HG03060 (cell line): ENCODE results near the gene TRIM31.
"Not testable (repeated sequence)": the region's sequence is repeated elsewhere in the genome, so short reads cannot be mapped to it uniquely, and the experiment has no call there.

ENCODE experiments used
- ATAC-seq: cut with Tn5 transposase; IDR thresholded peaks from one replicate; pipeline ENCODE4 v1.9.1; 2021; ENCODE audit warnings: low read depth, moderate number of reproducible peaks; ENCODE audit not compliant: unreplicated experiment

The TRIM31 gene

DNA sequence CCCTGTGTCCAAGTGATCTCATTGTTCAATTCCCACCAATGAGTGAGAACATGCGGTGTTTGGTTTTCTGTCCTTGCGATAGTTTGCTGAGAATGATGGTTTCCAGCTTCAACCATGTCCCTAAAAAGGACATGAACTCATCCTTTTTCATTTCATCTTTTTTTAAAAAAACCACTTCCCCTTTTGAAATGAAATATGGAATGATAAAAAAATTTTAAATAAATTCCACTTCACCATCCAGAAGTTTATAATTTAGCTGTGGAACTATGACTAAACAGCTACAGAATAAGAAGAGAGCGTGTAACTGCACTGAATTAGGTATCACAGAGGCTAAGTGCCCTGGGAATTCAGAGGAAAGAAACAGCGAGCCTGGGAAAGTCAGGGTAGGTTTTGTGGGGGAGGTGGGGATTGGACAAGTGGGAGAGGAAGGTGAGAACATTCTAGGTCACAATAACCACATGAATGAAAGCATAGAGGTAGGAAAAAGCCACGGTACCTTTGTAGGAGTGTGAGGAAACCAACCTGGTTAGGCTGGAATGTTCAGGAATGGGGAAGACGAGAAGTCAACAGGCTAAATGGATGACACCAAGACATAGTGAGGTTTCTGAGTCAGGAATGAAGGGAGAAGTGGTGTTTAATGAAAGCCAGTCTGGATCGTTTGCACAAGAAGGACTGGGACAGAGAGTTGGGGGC lies 37.1 kb upstream of the TRIM31 start:
- ATAC-seq, result no peak

DNA sequence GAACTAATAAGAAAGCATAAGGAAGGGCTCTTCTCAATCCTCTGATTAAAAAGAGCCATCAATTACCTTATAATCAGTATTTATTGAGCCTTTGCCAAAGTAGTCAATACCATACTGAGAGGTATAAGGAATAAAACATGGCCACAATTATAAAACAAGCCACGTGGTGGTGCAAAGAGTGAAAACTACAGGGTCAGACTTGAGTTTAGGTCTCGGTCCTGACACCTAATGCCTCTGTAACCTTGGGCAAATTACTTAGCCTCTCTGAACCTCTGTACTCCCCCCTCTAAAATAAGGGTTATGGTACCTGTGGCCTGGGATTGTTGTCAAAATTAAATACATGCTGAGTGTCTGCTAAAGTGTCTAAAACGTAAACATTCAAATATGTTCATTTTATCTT lies 36.3 kb upstream of the TRIM31 start:
- no peak for ATAC-seq

DNA sequence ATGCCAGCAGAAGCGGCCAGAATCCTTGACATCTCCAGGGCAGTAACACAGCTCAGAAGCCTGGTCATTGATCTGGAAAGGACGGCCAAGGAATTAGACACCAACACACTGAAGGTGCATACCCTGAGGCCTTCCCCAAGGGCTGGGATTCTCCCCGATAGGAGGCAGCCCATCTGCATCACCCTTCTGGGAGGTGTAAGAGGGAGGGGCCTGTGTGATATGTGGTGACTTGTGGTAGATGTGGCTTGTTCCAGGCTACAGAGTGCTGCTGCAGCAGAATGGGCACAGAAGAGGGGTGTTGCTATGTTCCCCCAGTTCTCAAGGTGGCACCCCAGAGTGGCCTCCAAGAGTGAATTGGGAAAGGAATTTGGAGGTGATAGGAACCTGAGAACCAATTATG lies 34.2 kb upstream of the TRIM31 start:
- no peak for ATAC-seq

DNA sequence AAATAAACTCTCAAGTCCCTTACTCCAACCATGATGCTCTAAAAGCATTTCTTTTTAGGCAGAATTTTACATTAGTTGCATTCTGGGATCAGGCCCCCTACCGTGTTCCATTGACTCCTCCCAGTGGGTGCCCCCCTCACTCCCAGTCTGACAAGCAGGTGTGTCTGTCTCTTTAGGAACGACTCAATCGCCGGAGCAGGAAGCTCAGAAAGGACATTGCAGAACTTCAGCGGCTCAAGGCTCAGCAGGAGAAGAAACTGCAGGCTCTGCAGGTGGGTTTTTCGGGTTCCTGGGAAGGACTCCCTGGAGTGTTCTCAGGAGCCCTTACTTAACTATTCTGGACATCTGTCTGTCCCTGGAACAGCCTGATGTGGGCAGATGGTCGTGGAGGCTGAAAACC lies 32.9 kb upstream of the TRIM31 start:
- ATAC-seq, result no peak

DNA sequence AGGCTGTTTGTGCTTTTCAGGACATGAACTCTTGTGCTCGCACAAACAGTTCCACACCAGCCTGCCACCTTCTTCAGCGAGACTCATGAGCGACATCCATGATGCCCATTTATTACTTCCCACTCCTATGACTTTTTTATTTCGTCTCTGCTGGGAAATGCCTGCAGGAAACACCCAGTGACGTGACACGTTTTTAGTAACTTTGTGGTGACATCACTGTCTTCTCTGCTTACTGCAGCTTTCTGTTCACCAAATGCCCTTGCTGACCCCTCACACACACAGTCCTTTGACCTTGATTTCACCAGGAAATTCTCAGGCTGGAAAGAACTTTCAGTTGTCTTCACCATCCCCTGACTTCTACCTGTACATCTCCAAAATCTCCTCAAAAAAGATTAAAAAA lies 31.9 kb upstream of the TRIM31 start:
- ATAC-seq, result no peak

- ATAC-seq, result no peak
These were observed 30.9 kb upstream of the TRIM31 start for GRCh38 chr6:30143780-30144179.

DNA sequence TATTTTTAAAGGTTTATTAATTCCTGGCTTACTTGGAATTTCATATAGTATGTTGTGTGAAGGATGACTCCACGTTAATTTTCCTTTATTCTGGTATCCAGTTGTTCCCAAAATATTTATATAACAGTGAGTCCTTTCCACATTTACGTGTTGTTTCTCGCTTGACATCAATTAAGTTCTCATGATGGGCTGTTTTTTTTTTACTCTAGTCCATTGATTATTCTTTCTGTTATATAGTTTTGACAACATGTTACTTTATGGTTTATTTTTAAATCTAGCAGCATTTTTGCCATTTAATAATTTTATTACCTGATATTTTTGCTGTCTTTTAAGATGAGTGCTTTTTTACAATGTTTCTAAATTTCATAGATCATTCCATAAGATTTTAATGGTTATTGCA lies 29.8 kb upstream of the TRIM31 start:
- no peak for ATAC-seq

GRCh38 chr6:30140240-30140639 lies 27.4 kb upstream of the TRIM31 start:
- not testable (repeated sequence) for ATAC-seq

DNA sequence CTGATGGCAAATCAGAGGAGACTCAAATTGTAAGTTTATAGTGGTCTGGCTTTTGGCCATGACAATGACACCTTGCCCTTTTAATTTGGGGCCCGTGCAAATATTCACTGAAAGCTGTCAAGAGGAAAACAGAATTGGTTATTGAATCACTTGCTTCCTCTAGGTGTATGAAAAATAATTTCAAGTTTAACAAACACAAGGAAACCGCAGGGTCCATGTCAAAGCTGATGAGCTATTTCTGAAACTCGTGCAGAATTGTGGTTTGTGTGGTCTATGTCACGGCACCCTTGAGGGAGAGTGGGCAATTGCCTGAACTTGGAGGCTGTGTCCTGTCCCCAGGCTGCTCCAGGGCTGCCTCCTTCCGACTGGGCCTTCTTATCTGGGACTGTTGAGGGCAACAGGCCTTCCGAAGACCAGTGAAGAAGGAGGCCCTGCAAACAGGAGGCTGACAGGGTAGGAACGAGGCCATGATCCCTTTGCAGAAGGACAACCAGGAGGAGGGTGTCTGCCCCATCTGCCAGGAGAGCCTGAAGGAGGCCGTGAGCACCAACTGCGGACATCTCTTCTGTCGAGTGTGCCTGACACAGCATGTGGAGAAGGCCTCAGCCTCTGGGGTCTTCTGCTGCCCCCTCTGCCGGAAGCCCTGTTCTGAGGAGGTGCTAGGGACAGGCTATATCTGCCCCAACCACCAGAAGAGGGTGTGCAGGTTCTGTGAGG lies 23.8 kb upstream of the TRIM31 start:
- no peak for ATAC-seq

DNA sequence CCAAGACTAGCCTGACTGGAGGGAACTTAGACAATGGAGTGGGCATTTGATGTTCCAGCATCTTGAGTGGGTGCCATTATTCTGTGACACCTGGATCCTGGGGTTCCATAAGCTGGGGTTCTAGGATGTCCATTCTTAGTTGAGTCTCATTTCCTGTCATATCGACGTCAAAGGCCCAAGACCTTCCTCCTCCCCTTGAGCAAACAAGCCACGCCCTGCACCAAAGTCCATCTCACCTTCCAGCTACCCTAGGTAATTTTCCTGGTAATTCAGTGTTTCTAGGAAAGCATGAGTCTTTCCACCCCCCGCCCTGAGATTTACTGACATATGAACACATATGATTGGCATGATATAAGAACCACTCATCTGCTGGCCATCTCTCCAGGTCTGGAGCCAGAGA lies 22.9 kb upstream of the TRIM31 start, which contains the start of gene TRIM40:
TSS of gene TRIM40 (plus strand) at position 384 of the 400 bp plus-strand sequence. CDS start 897 bp downstream, outside the sequence.
- no peak for ATAC-seq

- ATAC-seq, result no peak
These were observed 22.3 kb upstream of the TRIM31 start for GRCh38 chr6:30135147-30135546.

GRCh38 chr6:30131947-30132497 lies 19.1 kb upstream of the TRIM31 start:
- ATAC-seq, result no peak

GRCh38 chr6:30130887-30131862 lies 18.3 kb upstream of the TRIM31 start:
- no peak for ATAC-seq

DNA sequence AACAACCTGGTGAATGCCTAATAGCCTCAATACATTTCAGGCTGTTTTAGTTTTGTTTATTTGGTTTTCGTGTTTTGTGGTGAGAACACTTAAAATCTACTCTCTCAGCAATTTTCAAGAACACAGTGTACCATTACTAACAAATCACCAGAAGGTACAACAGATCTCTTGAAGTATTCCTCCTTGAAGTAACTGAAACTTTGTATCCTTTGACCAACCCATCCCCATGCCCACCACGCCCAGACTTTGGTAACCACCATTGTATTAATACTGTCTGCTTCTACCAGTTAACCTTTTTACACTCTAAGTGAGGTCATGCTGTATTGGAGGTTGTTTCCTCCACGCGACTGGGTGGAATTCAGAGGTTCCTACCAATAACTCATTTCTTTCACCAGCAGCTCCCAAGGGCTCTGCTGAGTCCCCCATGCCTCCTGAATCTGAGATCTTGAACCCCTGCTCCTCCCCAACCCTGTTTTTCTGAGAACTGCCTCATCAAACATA lies 17.3 kb upstream of the TRIM31 start:
- ATAC-seq, result no peak

DNA sequence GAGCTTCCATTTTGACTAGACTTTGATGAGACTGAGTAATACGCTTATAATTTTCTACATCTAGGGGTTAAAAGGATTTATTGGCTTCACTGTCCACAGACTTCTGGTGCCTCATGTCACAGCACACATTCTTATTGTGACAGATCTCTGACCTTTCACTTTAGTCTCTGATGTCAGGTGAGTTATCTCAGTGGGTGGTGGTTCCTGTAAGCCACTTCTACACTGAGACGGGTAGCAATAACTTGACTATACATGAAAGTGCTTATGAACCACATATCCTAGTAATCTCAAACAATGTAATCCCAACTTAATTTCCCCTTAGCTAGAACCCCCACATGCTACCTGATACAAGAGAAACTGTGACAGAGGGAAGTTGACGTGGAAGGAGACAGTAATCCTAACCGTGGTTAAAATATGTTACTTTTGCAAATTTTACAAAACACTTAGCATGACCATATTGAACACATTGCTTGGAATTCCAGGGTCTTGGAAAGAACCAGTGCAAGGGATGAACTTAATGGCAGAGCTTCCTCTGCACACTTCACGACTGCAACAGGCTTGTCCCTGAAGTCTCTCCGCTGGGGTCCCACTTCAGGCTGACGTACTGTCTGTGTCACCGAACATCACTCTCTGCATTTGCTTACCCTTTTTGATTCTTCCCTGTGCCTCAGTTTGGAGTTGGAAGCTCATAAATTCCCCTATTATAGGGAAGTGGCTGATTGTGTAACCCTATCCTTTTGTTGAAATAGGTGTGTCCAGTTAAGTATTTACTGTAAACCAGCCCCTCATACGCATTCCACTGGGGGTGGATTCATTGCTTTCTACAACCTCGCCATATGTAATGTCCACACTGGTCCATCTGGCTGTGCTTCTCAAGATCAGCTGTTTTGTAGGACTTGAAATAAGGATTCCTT lies 16.6 kb upstream of the TRIM31 start:
- ATAC-seq, result no peak

DNA sequence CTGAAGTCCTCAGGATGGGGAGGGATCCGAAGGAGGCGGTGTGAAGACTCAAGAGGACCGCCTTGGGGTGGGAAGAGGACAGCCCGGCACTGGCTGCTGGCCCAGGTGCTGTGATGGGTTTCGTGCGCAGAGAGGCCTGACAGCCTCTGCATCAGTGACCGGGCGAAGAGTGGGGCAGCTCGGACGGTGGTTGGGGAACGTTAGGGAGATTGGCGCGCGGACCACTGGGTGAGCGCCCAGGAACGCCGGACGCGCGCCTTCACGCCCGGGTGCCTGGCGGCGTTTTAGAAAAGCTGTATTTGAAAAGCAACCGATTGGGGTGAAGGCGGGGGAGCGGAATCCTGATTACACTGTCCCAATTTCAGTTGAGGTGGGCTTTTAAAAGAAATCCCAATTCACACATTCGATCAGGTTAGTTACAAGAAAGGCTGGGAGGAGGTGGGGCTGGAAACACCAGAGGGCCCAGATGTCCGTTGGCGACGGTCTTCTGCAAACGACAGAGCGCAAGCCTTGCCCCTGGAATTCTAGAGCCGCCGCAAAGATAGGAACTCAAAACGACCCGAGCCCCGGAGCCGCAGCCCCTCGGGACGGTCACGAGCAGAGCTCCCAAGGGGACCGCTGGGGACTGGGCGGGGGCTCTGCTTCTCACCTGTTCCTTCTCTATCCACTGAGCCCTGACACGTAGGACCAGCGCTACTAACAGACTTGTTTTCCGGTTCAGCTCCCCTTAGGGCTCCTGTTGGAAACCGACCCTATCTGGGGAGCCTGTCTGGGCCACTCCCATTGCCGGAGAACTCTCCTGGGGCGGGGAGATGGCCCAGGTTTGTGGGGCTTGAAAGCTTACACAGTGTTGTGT lies 14.6 kb upstream of the TRIM31 start:
- no peak for ATAC-seq

- no peak for ATAC-seq
These were observed 9.6 kb upstream of the TRIM31 start for GRCh38 chr6:30122515-30122914.
